Stimulated activated CD4-positive, alpha-beta T cell treated with anti-CD3 and anti-CD28 coated beads, Interleukin-4, amount 100 ng/mL, for 24 hours (primary cell): ENCODE results near the gene PLEKHA7.
A peak's percentile ranks its signal among the peaks of the same experiment; 100 is the strongest.

Experiments
- DNase-seq: peaks from one replicate; pipeline ENCODE4 v3.0.0-alpha.2; 2020

PLEKHA7 gene

GRCh38 chr11:16876053-16876752, 138.0 kb downstream of the PLEKHA7 start:
- DNase-seq: no peak

GRCh38 chr11:16874275-16874975, 139.8 kb downstream of the PLEKHA7 start:
- no peak for DNase-seq

GRCh38 chr11:16873289-16873688, 140.9 kb downstream of the PLEKHA7 start:
- no peak for DNase-seq

GRCh38 chr11:16871368-16871767, 142.8 kb downstream of the PLEKHA7 start:
- DNase-seq: no peak

DNA sequence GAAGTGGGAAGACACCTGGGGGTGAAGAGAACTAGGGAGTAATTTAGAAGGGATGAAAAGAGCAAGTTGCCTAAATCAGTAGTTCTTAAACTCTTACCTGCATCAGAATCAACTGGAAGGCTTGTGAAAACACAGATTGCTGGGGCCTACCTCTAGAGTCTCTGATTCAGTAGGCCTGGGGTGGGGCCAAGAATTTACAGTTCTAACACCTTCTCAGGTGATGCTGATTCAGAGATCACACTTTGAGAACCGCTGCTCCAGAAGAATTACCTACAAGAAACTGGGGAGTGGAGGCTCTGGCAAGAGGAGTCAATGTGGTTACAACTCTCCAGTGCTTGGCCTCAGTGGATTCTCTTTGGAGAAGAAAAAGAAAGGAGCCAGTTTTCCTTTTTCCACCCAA, 147.1 kb downstream of the PLEKHA7 start:
- DNase-seq: no peak

- peak; percentile 55 for DNase-seq
Observed at GRCh38 chr11:16864428-16864827, 149.8 kb downstream of the PLEKHA7 start.

DNA sequence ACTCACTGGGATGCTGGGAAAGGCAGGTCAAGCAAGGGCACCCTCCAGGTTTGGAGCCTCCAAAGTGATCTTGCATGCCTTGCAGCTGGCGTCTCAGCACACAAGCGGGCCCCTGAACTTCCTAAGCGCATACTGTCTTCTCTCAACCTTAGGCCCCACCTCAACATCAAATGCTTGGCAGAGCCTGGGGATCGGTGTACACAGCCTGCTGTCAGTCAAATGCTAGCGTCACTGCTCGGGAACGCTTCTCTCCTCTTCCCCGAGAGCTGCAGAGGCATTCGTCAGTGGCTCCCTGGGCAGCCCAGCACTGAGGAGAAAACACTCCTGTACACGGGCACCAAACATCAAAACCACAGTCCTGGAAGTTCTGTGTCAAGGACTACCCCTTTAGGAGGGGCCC, 150.8 kb downstream of the PLEKHA7 start:
- no peak for DNase-seq

DNA sequence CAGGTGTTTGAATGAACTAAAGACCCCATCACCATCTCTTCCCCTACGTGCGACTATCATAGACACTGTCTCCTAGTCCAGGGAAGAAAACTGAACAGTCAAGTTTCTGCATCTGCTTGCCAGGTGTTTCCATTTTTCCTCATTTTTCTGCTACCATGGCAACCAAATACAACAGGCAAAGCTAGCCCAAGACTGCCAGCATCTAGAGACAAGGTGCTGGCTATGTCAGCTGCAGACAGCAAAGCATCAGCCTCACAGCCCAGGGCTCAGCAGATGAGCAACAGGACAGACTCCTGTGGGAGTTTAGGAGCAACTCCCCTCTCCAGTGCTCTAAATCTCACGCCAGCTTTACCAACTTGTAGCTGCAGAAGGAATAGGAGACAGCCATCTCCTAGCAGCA, 151.5 kb downstream of the PLEKHA7 start:
- no peak for DNase-seq

DNA sequence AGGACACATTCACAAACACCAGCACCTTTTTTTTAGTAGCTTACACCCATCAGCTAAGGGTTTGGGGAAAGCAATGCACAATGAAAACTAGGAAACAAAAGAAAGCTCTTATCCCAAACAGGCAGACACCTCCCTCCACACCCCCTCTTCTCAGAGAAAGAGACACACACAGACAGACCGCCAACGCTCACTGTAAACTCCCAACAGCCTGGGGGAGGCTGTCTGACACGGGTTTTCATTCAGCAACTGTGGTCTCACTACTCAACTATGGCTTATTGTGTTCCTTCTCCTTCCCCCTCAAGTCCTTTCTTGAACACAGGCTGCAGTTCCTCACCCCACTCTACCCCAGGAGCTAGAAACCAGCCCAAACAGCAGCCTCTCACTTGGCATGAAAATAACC, 152.4 kb downstream of the PLEKHA7 start:
- no peak for DNase-seq

GRCh38 chr11:16860617-16861016, 153.6 kb downstream of the PLEKHA7 start:
- DNase-seq: no peak

DNA sequence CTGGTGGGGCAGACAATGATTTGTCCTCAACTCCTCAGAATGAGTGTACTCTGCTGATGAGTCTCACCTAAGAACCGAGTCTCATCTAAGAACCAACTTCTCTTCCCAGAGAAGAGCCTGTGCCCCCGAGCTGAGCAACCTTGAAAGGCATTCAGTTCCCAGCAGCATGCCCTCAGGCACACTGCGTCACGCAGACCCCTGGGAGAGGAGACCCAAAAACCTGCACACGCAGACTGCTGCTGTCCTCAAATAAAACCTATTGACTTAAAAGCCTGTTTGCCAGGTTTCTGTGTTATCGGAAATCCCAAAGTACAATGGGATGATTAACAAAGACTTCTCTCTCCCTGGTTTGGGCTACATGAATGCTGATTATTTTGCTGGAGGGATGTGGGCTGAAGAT, 154.6 kb downstream of the PLEKHA7 start:
- DNase-seq: no peak

DNA sequence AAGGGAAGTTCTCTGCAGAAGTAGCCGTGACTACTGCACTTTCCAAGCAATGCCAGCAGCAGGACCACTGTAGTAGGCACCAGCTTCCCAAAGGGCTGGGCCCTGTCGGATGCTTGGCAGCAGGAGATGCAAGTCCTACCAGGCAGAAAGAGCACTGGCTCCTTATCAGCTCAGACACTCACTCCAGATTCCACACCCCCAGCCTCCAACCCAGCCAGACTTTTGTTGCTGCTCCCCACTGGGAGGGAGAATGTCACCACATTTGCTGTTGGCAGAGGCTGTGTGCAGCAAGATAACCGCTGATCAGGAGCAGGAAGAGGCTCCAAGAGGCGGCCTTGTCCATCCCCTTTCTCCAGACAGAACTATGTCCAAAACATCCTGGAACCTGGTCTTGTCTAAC, 157.0 kb downstream of the PLEKHA7 start:
- no peak for DNase-seq

DNA sequence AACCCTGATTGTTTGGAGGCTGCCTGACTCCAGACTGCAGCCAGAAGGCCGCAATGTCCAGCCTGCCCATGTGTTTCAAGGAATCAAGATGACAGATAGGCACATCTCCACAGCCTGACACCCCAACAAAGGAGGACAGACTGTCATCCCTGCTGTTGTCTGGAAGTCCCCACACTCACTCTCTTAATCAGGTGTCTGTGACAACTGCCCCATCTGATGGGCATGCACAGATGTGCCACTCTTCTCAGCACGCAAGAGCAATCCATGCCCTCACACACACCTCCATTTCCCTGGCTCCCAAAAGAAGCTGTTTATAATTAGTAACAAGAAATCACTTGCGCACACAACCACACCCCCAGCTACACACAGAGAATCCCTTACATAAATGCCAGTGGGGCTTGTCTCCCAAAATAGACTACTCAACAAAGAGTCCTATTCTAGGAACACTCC, 158.2 kb downstream of the PLEKHA7 start:
- no peak for DNase-seq

DNA sequence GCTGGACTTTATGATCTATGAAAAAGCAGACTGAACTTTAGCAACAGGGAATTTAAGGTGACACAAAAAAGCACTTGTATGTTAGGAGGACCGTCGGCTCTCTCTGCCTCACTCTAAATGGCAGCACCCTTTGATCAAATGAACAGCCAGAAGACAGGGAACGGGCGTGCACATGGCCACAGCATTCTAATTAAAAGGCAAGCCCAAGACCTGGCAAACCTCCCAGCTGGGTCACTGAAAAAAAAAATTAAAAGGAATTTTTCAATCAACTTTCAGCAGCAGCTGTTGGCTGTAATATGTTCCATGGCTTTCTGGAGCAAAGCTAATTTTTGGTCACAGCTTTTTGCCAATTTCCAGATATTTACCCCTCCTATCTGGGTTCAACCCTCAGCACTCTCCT, 159.2 kb downstream of the PLEKHA7 start:
- no peak for DNase-seq

GRCh38 chr11:16853859-16854258, 160.4 kb downstream of the PLEKHA7 start:
- DNase-seq: no peak

GRCh38 chr11:16853266-16853665, 160.9 kb downstream of the PLEKHA7 start:
- no peak for DNase-seq

GRCh38 chr11:16846305-16846704, 167.9 kb downstream of the PLEKHA7 start:
- DNase-seq: no peak

DNA sequence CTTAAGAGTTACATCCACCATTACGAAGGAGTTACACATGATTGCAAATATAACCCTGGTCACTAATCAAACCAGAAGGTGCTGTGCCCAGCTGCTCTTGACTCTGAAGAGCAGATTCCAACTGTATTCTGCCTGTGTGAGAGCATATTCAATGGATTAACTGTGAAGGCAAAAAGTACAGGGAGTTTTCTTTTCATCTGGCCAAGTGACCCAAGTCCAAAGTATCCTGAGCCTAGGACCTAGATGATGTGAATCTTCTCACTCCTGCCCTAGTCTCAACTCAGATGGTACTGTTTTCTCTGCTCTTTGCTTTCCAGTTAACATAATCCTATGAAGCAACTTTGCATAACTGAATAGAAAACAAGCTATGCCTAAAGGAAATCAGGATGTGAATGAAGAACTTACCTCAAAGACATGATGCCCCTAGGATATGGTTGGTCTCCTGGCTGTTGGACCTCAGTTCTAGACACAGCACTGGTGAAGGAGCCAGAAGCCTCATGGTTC, 169.9 kb downstream of the PLEKHA7 start:
- no peak for DNase-seq

DNA sequence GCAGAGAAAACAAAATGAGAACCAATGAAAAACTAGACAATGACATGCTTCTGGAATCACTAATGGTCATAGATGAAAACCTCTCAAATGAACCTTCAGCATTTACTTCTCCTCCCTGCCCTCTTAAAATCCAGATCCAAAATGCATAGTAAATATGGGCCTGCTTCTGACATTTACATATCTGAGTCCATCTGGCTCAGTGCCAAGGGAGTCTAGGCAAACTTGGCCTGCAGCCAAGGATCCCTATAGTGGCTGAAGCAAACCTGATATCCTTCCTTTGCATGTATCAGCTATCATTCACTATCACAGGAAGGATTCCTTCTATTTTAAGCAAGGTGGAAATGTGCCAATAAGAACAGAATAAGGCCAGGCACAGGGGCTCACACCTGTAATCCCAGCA, 170.9 kb downstream of the PLEKHA7 start:
- DNase-seq: no peak

- DNase-seq: no peak
Observed at GRCh38 chr11:16841984-16842383, 172.2 kb downstream of the PLEKHA7 start.

GRCh38 chr11:16841481-16841880, 172.7 kb downstream of the PLEKHA7 start:
- no peak for DNase-seq

- DNase-seq: no peak
Observed at GRCh38 chr11:16840951-16841350, 173.3 kb downstream of the PLEKHA7 start.

DNA sequence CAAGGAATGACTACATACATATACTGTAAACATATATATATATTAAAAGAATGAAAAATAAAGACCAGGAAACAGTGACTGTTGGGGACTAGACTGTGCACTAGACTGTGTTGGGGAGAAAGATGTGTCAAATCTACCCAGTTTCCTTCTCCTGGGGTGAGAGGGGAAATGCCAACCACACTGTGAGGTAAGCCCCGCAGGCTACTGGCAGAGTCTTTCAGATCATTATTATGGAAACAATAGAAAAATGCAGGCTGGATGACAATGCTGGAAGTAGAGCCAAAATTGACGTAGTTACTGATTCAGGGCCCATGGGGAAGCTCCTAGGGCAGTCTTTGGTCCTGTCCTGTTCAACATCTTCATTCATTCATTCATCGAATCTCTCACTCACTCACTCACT, 174.4 kb downstream of the PLEKHA7 start:
- no peak for DNase-seq

DNA sequence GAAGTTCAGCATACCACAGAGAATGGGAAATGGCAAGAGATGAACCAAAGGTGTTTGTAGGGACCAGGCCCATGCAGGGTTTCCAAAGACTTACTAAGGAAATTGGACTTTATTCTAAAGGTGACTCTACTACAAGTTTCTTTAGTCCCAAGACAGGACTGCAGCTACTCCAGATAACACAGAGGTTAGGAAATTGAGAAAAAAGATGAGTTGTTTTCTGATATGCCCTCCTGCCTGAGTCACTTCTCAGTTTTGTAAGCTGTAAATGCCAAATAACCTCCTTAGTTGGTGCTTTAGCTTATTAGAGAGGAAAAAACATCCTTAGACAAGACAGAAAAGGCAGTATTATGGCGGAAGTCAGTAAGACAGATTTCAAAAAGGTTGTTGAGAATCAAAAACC, 179.8 kb downstream of the PLEKHA7 start:
- DNase-seq: no peak

- no peak for DNase-seq
Observed at GRCh38 chr11:16833026-16833425, 181.2 kb downstream of the PLEKHA7 start.
